ENCODE data around the gene ABCD2.

The ABCD2 gene

GRCh38 chr12:39618701-39619100 lies 902 bp downstream of the ABCD2 start:
- Histone ChIP-seq H3K9ac (ENCODE audit: low read depth, low read length, poor library complexity, severe bottlenecking) (peak overlapping the region; percentile 75), H3K4me1 (ENCODE audit: insufficient read depth, low read length, poor library complexity, severe bottlenecking) (peaks cover 26% of the 10 kb centered on the region), H3K4me3 (ENCODE audit: low read length, poor library complexity, severe bottlenecking) (peak overlapping the region; percentile 77), H3K27me3 (ENCODE audit: insufficient read depth, low read length, poor library complexity, severe bottlenecking) (no peaks in the 10 kb centered on the region), H4K20me1 (ENCODE audit: insufficient read depth, low read length, poor library complexity, severe bottlenecking) (no peaks in the 10 kb centered on the region), H3K4me2 (ENCODE audit: low read depth, low read length, poor library complexity, severe bottlenecking) (peak overlapping the region; percentile 98), H3K9me3 (ENCODE audit: insufficient read depth, low read depth, low read length) (no peaks in the 10 kb centered on the region), H3K79me2 (ENCODE audit: insufficient read depth, low read length) (no peaks in the 10 kb centered on the region), H3K36me3 (ENCODE audit: insufficient read depth, low read length) (no peaks in the 10 kb centered on the region), H3F3A (ENCODE audit: low read depth) (no peaks in the 10 kb centered on the region), H3K9me2 (replicated peaks; ENCODE audit: low read depth, low read length) (no peaks in the 10 kb centered on the region), H2AFZ (ENCODE audit: low read length) (0 out of 2 replicates have a peak overlapping the region, but pooled peaks have one; percentile 9)
- no peak for TF ChIP-seq CTCF (conservative IDR thresholded peaks at IDR 0.05; ENCODE audit: low read length)
- TF ChIP-seq EZH2phosphoT487 (IDR thresholded peaks at IDR 0.05; ENCODE audit: borderline replicate concordance) = no peak

GRCh38 chr12:39617887-39618286 lies 1.7 kb downstream of the ABCD2 start:
- no peaks in the 10 kb centered on the region for H3K79me2 ChIP-seq (ENCODE audit: insufficient read depth, low read length)
- H3F3A ChIP-seq (ENCODE audit: low read depth) = no peaks in the 10 kb centered on the region
- peak overlapping the region; percentile 98 for H3K4me2 ChIP-seq (ENCODE audit: low read depth, low read length, poor library complexity, severe bottlenecking)
- no peaks in the 10 kb centered on the region for H3K27me3 ChIP-seq (ENCODE audit: insufficient read depth, low read length, poor library complexity, severe bottlenecking)
- H3K9ac ChIP-seq (ENCODE audit: low read depth, low read length, poor library complexity, severe bottlenecking) = no peak overlapping the region
- H2AFZ ChIP-seq (ENCODE audit: low read length) = peak overlapping the region; percentile 59
- H3K4me3 ChIP-seq (ENCODE audit: low read length, poor library complexity, severe bottlenecking) = peak overlapping the region; percentile 77
- no peak for TF ChIP-seq EZH2phosphoT487 (IDR thresholded peaks at IDR 0.05; ENCODE audit: borderline replicate concordance)
- no peak for TF ChIP-seq CTCF (conservative IDR thresholded peaks at IDR 0.05; ENCODE audit: low read length)
- H3K36me3 ChIP-seq (ENCODE audit: insufficient read depth, low read length) = no peaks in the 10 kb centered on the region
- no peaks in the 10 kb centered on the region for H4K20me1 ChIP-seq (ENCODE audit: insufficient read depth, low read length, poor library complexity, severe bottlenecking)
- no peaks in the 10 kb centered on the region for H3K9me2 ChIP-seq (replicated peaks; ENCODE audit: low read depth, low read length)
- no peaks in the 10 kb centered on the region for H3K9me3 ChIP-seq (ENCODE audit: insufficient read depth, low read depth, low read length)
- peaks cover 26% of the 10 kb centered on the region for H3K4me1 ChIP-seq (ENCODE audit: insufficient read depth, low read length, poor library complexity, severe bottlenecking)

GRCh38 chr12:39616666-39617065 lies 2.9 kb downstream of the ABCD2 start:
- Histone ChIP-seq H3F3A (ENCODE audit: low read depth) (no peaks in the 10 kb centered on the region), H3K9me2 (replicated peaks; ENCODE audit: low read depth, low read length) (no peaks in the 10 kb centered on the region), H3K36me3 (ENCODE audit: insufficient read depth, low read length) (no peaks in the 10 kb centered on the region), H3K79me2 (ENCODE audit: insufficient read depth, low read length) (no peaks in the 10 kb centered on the region), H3K9ac (ENCODE audit: low read depth, low read length, poor library complexity, severe bottlenecking) (no peak overlapping the region), H3K27me3 (ENCODE audit: insufficient read depth, low read length, poor library complexity, severe bottlenecking) (no peaks in the 10 kb centered on the region), H4K20me1 (ENCODE audit: insufficient read depth, low read length, poor library complexity, severe bottlenecking) (no peaks in the 10 kb centered on the region), H2AFZ (ENCODE audit: low read length) (no peak overlapping the region), H3K4me2 (ENCODE audit: low read depth, low read length, poor library complexity, severe bottlenecking) (peak overlapping the region; percentile 36), H3K4me3 (ENCODE audit: low read length, poor library complexity, severe bottlenecking) (peak overlapping the region; percentile 22), H3K4me1 (ENCODE audit: insufficient read depth, low read length, poor library complexity, severe bottlenecking) (peaks cover 26% of the 10 kb centered on the region), H3K9me3 (ENCODE audit: insufficient read depth, low read depth, low read length) (no peaks in the 10 kb centered on the region)
- TF ChIP-seq EZH2phosphoT487 (IDR thresholded peaks at IDR 0.05; ENCODE audit: borderline replicate concordance) (no peak), CTCF (conservative IDR thresholded peaks at IDR 0.05; ENCODE audit: low read length) (no peak)

Measured in Loucy (cell line).